ENCODE measurements around the gene OGT. TPM values are rescaled to one million over a fixed set of nuclear protein-coding genes. Genes with fewer than 3 reads are reported as not detected.

The OGT gene
- polyA plus RNA-seq, 1 of the 3 experiments (the other 2 are of a cell fraction): 77.0 TPM

- ChIA-PET CTCF (interaction anchor here (0.8 kb wide), 1 partner anchor 23 kb away, joined by 3 read pairs; no protein-coding TSS in a partner anchor), POLR2A (interaction anchor here (1.0 to 1.6 kb wide), 2 partner anchors 18 to 166 kb away, joined by 3 to 5 read pairs; partner anchors contain the start of gene TAF1)
- H3K4me3 ChIP-seq (ENCODE audit: low read depth in 2 of 2, low read length in 1 of 2): peak overlapping the region; percentile 61 to 72
- H3K4me1 ChIP-seq (ENCODE audit: control insufficient read depth in 1 of 2, insufficient read depth in 2 of 2, low read depth in 1 of 2, low read length in 1 of 2): peaks cover 0 to 8% of the 10 kb centered on the region in 2 experiments; a peak in 2 of 4 replicates
- peak overlapping the region; percentile 73 to 80 for H3K27ac ChIP-seq (ENCODE audit: low read depth in 2 of 2, low read length in 1 of 2)
- H3F3A ChIP-seq (replicated peaks; ENCODE audit: insufficient read depth): peaks cover 12% of the 10 kb centered on the region
- H3K79me2 ChIP-seq (ENCODE audit: insufficient read depth): peaks cover 43% of the 10 kb centered on the region
- no peaks in the 10 kb centered on the region for H3K9me2 ChIP-seq
- TF ChIP-seq TCF12 (IDR thresholded peaks at IDR 0.05) (peak; percentile 74), ZBTB33 (IDR thresholded peaks at IDR 0.05; ENCODE audit: borderline replicate concordance, low read depth) (no peak), PBX3 (IDR thresholded peaks at IDR 0.05) (peak; percentile 77)
- H3K36me3 ChIP-seq (replicated peaks in 1 of 2; ENCODE audit: control insufficient read depth in 1 of 2, insufficient read depth in 2 of 2, low read length in 1 of 2): peaks cover 0 to 3% of the 10 kb centered on the region in 2 experiments
- H4K20me1 ChIP-seq (ENCODE audit: insufficient read depth): peaks cover 30% of the 10 kb centered on the region
- H2AFZ ChIP-seq (ENCODE audit: low read depth): peak overlapping the region; percentile 66; the same call in 1 of the 2 replicates
- no peak for DNase-seq
- no peaks in the 10 kb centered on the region for H3K9me3 ChIP-seq
- WGBS (ENCODE audit: low lambda C conversion rate): 13% methylated on average over 25 of the region's 25 CpGs
- H3K4me2 ChIP-seq: peak overlapping the region; percentile 68
- H3K9ac ChIP-seq: peak overlapping the region; percentile 87; the same call in 1 of the 2 replicates
- H3K27me3 ChIP-seq (ENCODE audit: insufficient read depth): peaks cover 14% of the 10 kb centered on the region; the same call in 1 of the 2 replicates
Observed at GRCh38 chrX:71532078-71532752, 689 bp upstream of the OGT start.

GRCh38 chrX:71533516-71533850 lies 579 bp downstream of the OGT start:
- Histone ChIP-seq H3K27me3 (ENCODE audit: insufficient read depth) (peaks cover 14% of the 10 kb centered on the region; the same call in 1 of the 2 replicates), H3K4me2 (peak overlapping the region; percentile 68), H3K4me1 (ENCODE audit: control insufficient read depth in 1 of 2, insufficient read depth in 2 of 2, low read depth in 1 of 2, low read length in 1 of 2) (peaks cover 0 to 8% of the 10 kb centered on the region in 2 experiments; a peak in 2 of 4 replicates), H3K79me2 (ENCODE audit: insufficient read depth) (peaks cover 56% of the 10 kb centered on the region), H3K9me2 (no peaks in the 10 kb centered on the region), H3K36me3 (replicated peaks in 1 of 2; ENCODE audit: control insufficient read depth in 1 of 2, insufficient read depth in 2 of 2, low read length in 1 of 2) (peaks cover 6 to 8% of the 10 kb centered on the region in 2 experiments), H3F3A (replicated peaks; ENCODE audit: insufficient read depth) (peaks cover 12% of the 10 kb centered on the region), H4K20me1 (ENCODE audit: insufficient read depth) (peaks cover 41% of the 10 kb centered on the region), H3K27ac (ENCODE audit: low read depth in 2 of 2, low read length in 1 of 2) (peak overlapping the region; percentile 80 to 89), H3K9ac (peak overlapping the region; percentile 87), H3K4me3 (ENCODE audit: low read depth in 2 of 2, low read length in 1 of 2) (peak overlapping the region; percentile 61 to 72), H2AFZ (ENCODE audit: low read depth) (0 out of 2 replicates have a peak overlapping the region, but pooled peaks have one; percentile 4), H3K9me3 (no peaks in the 10 kb centered on the region)
- no peak for DNase-seq
- ChIA-PET CTCF (interaction anchor here (0.9 to 1.1 kb wide), 3 partner anchors 9 to 119 kb away, joined by 3 to 4 read pairs (median 3); no protein-coding TSS in a partner anchor), POLR2A (interaction anchor here (1.6 kb wide), 1 partner anchor 167 kb away, joined by 5 read pairs; the partner anchor contains the start of gene TAF1)
- WGBS (ENCODE audit: low lambda C conversion rate): 13% methylated on average over 12 of the region's 12 CpGs
- TF ChIP-seq REST (IDR thresholded peaks at IDR 0.05; ENCODE audit: low read depth, low read length) (no peak), NRF1 (IDR thresholded peaks at IDR 0.05; ENCODE audit: low read depth, low read length) (no peak)
